ENCODE data around the gene HAUS1.

DNA sequence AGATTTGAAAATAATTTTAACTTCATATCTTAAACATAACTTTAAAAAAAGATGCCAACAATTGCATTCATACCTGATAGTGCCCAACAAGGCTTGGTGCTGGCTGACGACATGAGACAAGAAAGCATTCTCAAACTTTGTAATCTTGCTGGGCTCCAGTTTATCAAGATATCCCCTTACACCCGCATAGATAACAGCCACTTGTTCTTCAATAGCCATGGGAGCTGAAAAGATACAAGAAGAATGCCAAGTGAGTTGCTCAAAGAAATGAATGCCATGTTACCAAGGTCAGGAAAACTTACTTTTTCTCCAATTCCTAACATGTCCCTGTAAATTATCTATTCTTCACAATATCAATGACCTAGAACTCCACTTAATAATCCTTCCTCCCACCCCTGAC lies 19.8 kb upstream of the HAUS1 start:
- TF ChIP-seq EZH2 (IDR thresholded peaks at IDR 0.05; ENCODE audit: borderline replicate concordance, insufficient read depth, low read length, poor library complexity, severe bottlenecking) (no peak), TAF1 (IDR thresholded peaks at IDR 0.05; ENCODE audit: low read depth) (no peak), RAD21 (conservative IDR thresholded peaks at IDR 0.05) (no peak)
- TF ChIP-seq, protein P1, sequence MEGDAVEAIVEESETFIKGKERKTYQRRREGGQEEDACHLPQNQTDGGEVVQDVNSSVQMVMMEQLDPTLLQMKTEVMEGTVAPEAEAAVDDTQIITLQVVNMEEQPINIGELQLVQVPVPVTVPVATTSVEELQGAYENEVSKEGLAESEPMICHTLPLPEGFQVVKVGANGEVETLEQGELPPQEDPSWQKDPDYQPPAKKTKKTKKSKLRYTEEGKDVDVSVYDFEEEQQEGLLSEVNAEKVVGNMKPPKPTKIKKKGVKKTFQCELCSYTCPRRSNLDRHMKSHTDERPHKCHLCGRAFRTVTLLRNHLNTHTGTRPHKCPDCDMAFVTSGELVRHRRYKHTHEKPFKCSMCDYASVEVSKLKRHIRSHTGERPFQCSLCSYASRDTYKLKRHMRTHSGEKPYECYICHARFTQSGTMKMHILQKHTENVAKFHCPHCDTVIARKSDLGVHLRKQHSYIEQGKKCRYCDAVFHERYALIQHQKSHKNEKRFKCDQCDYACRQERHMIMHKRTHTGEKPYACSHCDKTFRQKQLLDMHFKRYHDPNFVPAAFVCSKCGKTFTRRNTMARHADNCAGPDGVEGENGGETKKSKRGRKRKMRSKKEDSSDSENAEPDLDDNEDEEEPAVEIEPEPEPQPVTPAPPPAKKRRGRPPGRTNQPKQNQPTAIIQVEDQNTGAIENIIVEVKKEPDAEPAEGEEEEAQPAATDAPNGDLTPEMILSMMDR (IDR thresholded peaks at IDR 0.05; ENCODE audit: poor library complexity, severe bottlenecking) = no peak
